ENCODE data around the gene NEGR1. TPM values are rescaled to one million over a fixed set of nuclear protein-coding genes. Genes with fewer than 3 reads are reported as not detected.
A peak's percentile ranks its signal among the peaks of the same experiment; 100 is the strongest.

The NEGR1 gene
- total RNA-seq, 4 donors from 2014 or later = 14.5 to 50.8 (median 29.1) TPM

DNA sequence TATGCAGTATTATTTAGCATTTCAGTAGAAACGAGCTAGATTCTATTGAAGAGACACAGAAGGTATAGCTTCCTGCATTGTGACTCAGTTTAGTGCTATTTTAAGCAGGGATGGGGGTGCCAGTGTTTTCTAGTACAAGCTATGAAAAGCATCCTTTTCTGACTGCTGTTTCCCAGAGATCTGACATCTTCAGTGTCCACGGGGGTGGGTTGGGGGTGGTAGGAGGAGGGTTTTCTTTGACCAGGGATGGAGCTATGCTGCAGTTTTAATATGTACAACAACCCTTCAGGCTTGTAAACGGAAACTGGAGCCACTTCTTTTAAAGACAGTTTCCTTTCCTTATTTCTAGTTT lies 2.7 kb upstream of the NEGR1 start:
- DNase-seq (ENCODE audit: low spot score) (no peak), ATAC-seq (ENCODE audit: low FRiP score) (no peak)
- no peak for TF ChIP-seq CTCF (IDR thresholded peaks at IDR 0.05)

GRCh38 chr1:72284348-72285073 lies 2.2 kb upstream of the NEGR1 start:
- DNase-seq (ENCODE audit: low spot score) = no peak
- ATAC-seq (ENCODE audit: low FRiP score) = peak; percentile 62
- no peak for TF ChIP-seq CTCF (IDR thresholded peaks at IDR 0.05)

DNA sequence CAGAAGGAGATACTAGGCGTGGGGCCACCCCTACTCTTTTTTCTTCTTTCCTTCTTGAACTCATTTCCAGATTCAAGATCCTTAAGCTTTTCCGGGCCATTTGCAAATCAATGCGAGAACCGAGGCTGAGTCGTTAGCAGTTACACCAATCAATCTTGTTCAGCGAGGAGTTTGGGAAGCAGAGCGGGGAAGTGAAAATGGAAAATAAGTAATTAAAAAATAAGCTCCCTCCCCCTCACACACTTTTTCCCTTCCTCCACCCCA lies 1.7 kb upstream of the NEGR1 start:
- no peak for TF ChIP-seq CTCF (IDR thresholded peaks at IDR 0.05)
- ATAC-seq (ENCODE audit: low FRiP score) (no peak), DNase-seq (ENCODE audit: low spot score) (no peak)

DNA sequence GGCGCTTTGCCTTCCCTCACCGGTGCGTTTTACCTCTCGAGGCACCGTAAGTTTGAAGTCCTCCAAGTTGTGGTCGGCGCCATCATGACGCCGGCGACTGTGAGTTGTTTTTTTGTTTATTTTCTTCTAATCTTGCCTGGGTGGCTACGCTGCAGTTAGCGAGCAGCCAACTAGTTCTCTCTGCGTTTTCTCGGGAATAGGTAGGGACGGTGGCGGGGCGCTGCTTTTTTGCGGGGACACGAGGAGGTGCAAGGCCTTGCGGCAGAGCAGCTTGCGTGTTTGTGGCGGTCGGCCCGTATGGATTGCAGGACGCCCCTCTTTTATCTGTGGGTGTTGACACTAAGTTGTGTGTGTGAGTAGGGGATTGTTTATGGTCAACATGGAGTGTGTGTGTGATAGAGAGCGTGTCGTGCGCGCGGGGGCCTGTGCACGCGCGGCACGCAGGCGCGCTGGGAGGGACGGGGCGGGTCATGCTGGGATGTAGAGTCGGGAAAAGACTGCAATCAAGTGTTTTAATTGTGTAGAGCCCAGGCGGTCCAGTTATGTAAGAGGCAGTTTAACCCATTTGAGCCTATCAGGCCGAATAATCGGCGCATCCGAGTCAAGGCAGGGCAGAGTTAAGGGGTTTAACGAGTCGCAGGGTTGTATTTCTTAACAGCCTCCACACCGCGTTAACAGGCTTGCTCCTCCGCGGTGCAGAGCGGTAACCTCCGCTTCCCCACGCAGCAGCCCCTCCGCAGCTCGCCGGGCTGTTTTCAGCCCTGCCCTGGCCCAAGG lies 1.2 kb upstream of the NEGR1 start:
- ATAC-seq (ENCODE audit: low FRiP score) = peak; percentile 58
- no peak for DNase-seq (ENCODE audit: low spot score)
- no peak for TF ChIP-seq CTCF (IDR thresholded peaks at IDR 0.05)

DNA sequence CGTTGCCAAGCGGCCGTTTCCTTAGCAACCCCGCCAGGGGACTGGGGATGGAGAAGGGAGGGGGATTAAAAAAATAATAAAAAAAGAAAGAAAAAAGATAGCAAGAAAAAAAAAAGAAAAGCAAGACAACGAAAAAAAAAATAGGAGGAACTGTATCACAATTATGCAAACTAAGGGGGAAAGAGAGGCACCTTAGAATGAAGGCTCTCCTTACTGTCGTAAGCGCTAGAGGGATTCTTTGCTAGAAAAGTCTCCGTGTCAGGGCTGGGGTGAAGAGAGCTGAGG lies 625 bp upstream of the NEGR1 start:
- DNase-seq (ENCODE audit: low spot score) = no peak
- TF ChIP-seq CTCF (IDR thresholded peaks at IDR 0.05) = no peak
- no peak for ATAC-seq (ENCODE audit: low FRiP score)

DNA sequence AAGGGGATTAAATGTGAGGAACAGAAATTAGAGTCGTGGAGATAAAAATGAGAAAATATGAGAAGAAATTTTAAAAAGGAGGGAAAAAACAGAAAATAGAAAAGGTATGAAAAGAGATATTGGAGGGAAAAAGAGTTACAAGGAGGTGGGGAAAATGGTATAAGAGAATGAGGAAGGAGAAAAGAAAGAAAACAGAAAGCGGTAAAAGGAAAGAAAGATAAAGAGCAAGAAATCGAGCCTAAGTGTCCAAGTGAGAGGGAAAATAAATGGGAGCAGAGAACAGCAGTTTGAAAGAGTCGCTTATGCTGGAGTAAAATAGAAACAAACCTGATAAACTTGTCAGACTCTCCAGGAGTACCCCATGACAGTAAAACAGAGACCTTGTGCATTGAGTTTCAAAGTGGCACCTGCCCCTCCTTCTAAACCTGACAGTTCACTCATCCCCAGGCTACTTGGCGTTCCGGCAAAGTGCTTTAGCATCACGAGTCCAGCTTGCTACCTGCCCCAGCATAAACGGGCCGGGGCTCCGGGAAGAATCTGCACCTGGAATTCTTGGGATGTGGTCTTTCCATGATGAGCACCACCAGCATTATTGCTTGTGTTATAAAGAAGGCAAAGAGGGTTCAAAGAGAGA lies 585 bp downstream of the NEGR1 start:
- DNase-seq (ENCODE audit: low spot score) (no peak), ATAC-seq (ENCODE audit: low FRiP score) (no peak)
- TF ChIP-seq CTCF (IDR thresholded peaks at IDR 0.05) = no peak

GRCh38 chr1:72281144-72281543 lies 1.2 kb downstream of the NEGR1 start:
- ATAC-seq (ENCODE audit: low FRiP score) (no peak), DNase-seq (ENCODE audit: low spot score) (no peak)
- no peak for TF ChIP-seq CTCF (IDR thresholded peaks at IDR 0.05)
